Peyer's patch (tissue), 4 donors: ENCODE results near the gene OTOR.

Source experiments
- CTCF ChIP-seq, 6 experiments: fragments of 450-650 bp in 4 of 6; fragments of 200-600 bp in 2 of 6; sonication (generic) in 1 of 6; IDR thresholded peaks; one replicate each; pipeline ENCODE4 v1.5.1; 2017 to 2019; ENCODE audit warnings: antibody characterized with exemption in 6 of 6, mild to moderate bottlenecking in 3 of 6, moderate library complexity in 1 of 6
- POLR2A ChIP-seq, 2 donors: fragments of 450-650 bp; IDR thresholded peaks; one replicate each; pipeline ENCODE4 v1.5.1; 2017; ENCODE audit warnings: antibody characterized with exemption in 2 of 2, mild to moderate bottlenecking in 2 of 2, moderate library complexity in 2 of 2

GRCh38 chr20:16699293-16699692 is 48.9 kb upstream of the OTOR start:
- TF ChIP-seq CTCF (IDR thresholded peaks at IDR 0.05) = no peak
- no peak for TF ChIP-seq POLR2A (IDR thresholded peaks at IDR 0.05)
